Stimulated activated CD4-positive, alpha-beta T cell treated with anti-CD3 and anti-CD28 coated beads, Interleukin-12 subunit alpha, Interleukin-12 subunit beta, amount 100 ng/mL, for 4 hours (primary cell): ENCODE measurements around the gene REX1BD.

Experiments used
- DNase-seq: peaks from one replicate; pipeline ENCODE4 v3.0.0-alpha.2; 2020

The REX1BD gene

GRCh38 chr19:18618236-18618635 is 29.6 kb downstream of the REX1BD start:
- DNase-seq, result no peak

GRCh38 chr19:18620311-18620710 is 31.7 kb downstream of the REX1BD start:
- DNase-seq, result no peak

GRCh38 chr19:18620902-18621301 is 32.3 kb downstream of the REX1BD start:
- DNase-seq, result no peak

GRCh38 chr19:18626906-18627305 is 38.3 kb downstream of the REX1BD start:
- DNase-seq, result no peak

GRCh38 chr19:18629166-18630088 is 40.8 kb downstream of the REX1BD start:
- no peak for DNase-seq

- DNase-seq, result no peak
These were observed 44.7 kb downstream of the REX1BD start for GRCh38 chr19:18633321-18633720.

- no peak for DNase-seq
These were observed 46.2 kb downstream of the REX1BD start for GRCh38 chr19:18634612-18635297.

- no peak for DNase-seq
These were observed 47.2 kb downstream of the REX1BD start for GRCh38 chr19:18635831-18636182.

- peak; percentile 100 for DNase-seq
These were observed 47.8 kb downstream of the REX1BD start for GRCh38 chr19:18636183-18636968.

- no peak for DNase-seq
These were observed 48.5 kb downstream of the REX1BD start, which contains the start of gene KLHL26 for GRCh38 chr19:18636969-18637629. KLHL26 (plus strand) TSS chr19:18637028; CDS start chr19:18637055, 27 bp downstream.

GRCh38 chr19:18637673-18638630 is 49.4 kb downstream of the REX1BD start:
- DNase-seq, result no peak

- no peak for DNase-seq
These were observed 51.2 kb downstream of the REX1BD start for GRCh38 chr19:18639706-18640243.
